NB4 (cell line): ENCODE measurements around the gene MRPL10.

ENCODE experiments used
- DNase-seq: peaks from one replicate; pipeline ENCODE4 v3.0.0; 2010; ENCODE audit warnings: low read depth
- H3K4me3 ChIP-seq: one replicate; pipeline ENCODE4 v1.5.1; 2011; ENCODE audit warnings: mild to moderate bottlenecking, low read depth, low read length, moderate library complexity
- MYC ChIP-seq: IDR thresholded peaks from 2 replicates; pipeline ENCODE4 v1.6.1; 2011; ENCODE audit warnings: low read depth, low read length
- POLR2A ChIP-seq: IDR thresholded peaks from 2 replicates; pipeline ENCODE4 v1.6.1; 2011; ENCODE audit warnings: mild to moderate bottlenecking; ENCODE audit not compliant: insufficient read length; ENCODE audit errors: extremely low read depth
- TF ChIP-seq, protein P1 (sequence below): IDR thresholded peaks from 2 replicates; pipeline ENCODE4 v1.6.1; 2011; ENCODE audit warnings: low read depth, low read length
- TF ChIP-seq, protein P2 (sequence below): IDR thresholded peaks from one replicate; pipeline ENCODE4 v1.5.1; 2012; ENCODE audit warnings: low read depth, low read length

The MRPL10 gene

DNA sequence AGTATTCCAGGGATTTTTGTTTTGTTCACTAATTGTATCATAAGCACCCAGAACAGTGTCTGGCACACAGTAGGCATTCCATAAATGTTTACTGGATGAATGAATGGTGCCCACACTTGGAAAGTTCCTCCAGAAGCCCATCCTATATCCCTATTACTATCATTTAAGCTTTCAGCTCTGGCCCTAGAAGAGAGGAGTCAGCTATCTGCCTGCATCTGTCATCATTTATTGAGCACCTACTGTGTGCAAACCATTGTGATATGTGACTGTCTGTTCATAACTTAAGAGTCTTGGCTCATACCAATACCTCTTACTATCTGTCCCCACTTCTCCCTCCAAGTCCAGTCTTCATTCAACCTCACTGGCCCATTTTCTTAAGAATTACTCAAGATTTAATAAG is 39.7 kb upstream of the MRPL10 start:
- no peak overlapping the region for H3K4me3 ChIP-seq
- TF ChIP-seq, protein P1, sequence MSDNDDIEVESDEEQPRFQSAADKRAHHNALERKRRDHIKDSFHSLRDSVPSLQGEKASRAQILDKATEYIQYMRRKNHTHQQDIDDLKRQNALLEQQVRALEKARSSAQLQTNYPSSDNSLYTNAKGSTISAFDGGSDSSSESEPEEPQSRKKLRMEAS = no peak
- TF ChIP-seq, protein P2, sequence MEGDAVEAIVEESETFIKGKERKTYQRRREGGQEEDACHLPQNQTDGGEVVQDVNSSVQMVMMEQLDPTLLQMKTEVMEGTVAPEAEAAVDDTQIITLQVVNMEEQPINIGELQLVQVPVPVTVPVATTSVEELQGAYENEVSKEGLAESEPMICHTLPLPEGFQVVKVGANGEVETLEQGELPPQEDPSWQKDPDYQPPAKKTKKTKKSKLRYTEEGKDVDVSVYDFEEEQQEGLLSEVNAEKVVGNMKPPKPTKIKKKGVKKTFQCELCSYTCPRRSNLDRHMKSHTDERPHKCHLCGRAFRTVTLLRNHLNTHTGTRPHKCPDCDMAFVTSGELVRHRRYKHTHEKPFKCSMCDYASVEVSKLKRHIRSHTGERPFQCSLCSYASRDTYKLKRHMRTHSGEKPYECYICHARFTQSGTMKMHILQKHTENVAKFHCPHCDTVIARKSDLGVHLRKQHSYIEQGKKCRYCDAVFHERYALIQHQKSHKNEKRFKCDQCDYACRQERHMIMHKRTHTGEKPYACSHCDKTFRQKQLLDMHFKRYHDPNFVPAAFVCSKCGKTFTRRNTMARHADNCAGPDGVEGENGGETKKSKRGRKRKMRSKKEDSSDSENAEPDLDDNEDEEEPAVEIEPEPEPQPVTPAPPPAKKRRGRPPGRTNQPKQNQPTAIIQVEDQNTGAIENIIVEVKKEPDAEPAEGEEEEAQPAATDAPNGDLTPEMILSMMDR = no peak
- no peak for TF ChIP-seq MYC
- DNase-seq = no peak

DNA sequence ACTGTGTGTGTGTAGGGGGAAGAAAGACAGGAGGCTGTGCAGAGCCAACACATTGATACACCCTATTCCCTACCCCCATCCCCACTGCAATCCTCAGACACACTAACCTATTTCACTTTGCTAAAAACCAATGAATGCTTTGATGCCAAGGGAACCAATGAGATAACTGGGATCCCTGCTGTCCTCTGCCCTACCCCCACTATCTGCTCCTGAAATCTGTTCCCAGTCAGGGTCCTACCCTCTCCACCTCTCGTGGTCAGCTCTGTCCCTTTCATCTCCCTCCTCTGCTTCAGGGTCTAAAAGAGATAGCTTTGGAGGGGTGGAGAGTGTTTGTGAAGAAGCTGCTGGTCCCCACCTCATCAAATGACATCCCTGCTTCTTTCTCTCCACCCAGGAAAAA is 38.7 kb upstream of the MRPL10 start:
- DNase-seq = no peak
- H3K4me3 ChIP-seq = no peak overlapping the region
- TF ChIP-seq POLR2A (no peak), MYC (no peak)
- TF ChIP-seq, protein P2 = no peak

DNA sequence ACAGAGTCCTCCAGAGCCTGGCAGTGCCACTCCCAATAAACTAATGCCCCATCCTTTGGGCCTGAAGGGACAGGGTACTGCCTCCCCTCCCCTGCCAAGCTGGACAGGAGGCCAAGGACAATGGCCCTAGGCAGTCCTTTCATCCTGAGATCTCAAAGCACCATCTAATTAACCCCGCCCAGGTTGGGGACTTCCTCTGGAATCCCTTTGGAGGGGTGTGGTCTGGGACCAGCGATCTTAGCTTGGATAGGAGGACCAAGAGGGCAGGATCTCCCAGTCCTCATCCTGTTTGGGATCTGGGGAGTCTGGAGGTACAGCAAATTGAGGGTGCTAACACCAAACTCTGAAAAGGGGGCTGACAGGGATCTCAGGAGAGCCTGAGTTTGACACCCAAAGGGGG is 37.8 kb upstream of the MRPL10 start:
- DNase-seq = no peak
- no peak overlapping the region for H3K4me3 ChIP-seq
- TF ChIP-seq POLR2A (no peak), MYC (no peak)
- TF ChIP-seq, protein P1 = no peak
- TF ChIP-seq, protein P2 = no peak

DNA sequence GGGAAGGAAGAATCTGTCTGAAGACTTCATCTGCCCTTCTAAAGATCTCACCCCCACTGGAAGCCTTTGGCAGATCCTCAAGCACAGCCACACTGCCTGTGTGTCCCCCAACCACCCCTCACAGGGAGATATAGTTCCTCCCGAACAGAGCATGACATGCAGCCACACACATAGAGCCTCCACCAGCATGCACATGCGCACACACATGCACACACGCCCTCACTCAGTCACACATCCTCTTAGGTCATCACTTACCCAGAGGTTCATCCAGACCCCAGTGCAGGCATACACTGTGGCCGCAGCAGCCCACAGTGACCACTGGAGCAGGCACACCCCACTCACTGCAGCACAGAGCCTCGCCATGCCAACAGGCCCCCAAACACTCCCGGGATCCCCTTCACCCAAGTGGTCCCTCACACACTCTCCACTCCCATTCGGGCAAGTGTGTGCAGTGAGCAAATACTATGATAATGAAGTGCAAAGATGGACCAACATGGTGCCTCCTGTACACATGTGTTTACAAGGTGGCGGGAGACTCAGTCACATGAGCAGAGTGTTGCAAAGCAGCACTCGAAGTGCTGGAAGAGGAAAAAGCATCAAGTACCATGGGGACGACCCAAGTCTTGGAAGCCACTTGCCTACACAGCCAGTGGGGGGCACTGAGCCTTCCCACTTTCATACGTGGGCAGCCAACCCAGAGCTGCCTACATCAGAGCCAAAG is 36.6 kb upstream of the MRPL10 start:
- TF ChIP-seq POLR2A = no peak
- TF ChIP-seq, protein P2 = no peak
- no peak for TF ChIP-seq MYC
- TF ChIP-seq, protein P1 = no peak
- DNase-seq = no peak
- H3K4me3 ChIP-seq = no peak overlapping the region

DNA sequence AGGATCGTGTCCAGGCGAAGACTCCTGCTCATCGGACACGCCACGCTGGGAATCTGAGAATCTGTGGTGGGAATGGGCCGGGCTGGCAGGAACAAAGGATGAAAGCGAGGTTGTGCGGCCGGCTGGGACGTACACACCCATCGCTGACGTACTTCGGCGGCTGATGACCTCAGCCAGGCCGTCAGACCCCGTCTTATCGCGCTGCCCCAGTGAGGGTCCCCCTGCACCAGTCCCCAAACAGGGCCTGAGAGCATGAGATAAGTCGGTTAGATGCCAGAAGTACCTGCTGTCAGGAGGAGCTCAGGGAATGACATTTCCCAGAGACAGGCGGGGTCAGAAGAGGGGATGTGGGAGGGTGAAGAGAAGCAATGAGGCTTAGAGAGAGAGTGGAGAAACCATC is 35.6 kb upstream of the MRPL10 start:
- no peak for DNase-seq
- TF ChIP-seq POLR2A (no peak), MYC (no peak)
- TF ChIP-seq, protein P2 = no peak
- TF ChIP-seq, protein P1 = no peak

DNA sequence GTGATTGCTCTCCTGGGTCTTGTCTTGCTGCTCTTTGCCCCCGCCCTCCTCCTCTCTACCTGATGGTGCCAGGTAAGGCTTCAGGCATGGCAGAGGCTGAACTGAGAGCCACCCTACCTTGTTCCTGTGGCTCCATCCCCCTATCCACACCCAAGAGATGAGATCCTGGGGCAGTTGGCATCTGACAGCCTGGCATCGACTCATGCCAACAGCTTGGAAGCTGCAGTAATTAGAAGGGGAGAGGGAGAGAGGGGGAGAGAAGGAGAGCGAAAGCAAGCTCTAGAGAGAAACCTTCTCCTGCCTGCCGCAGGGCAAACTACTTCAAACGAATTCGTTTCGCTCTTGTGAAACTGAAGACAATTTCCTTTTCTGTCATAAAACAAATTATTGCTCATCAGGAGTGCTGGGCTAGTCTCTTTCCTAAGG is 33.5 kb upstream of the MRPL10 start:
- no peak for DNase-seq
- TF ChIP-seq, protein P1 = no peak
- no peak for TF ChIP-seq MYC
- TF ChIP-seq POLR2A = no peak
- TF ChIP-seq, protein P2 = no peak
- no peak overlapping the region for H3K4me3 ChIP-seq

More for the DNA sequence above, 35.6 kb upstream of the MRPL10 start:
- H3K4me3 ChIP-seq = no peak overlapping the region
